HTR-8/SVneo (cell line): ENCODE measurements around the gene LRRFIP2.
"Not testable (repeated sequence)": the region's sequence is repeated elsewhere in the genome, so short reads cannot be mapped to it uniquely, and the experiment has no call there.

Source experiments
- DNase-seq: peaks from one replicate; pipeline ENCODE4 v3.0.0; 2011; ENCODE audit warnings: low spot score, mixed read lengths; ENCODE audit not compliant: insufficient read length
- FAIRE-seq: peaks from 2 replicates; lab custom pipeline; 2011; peaks lifted over from hg19 to GRCh38; lab: Jason Lieb, UNC

Gene LRRFIP2

GRCh38 chr3:37123292-37123691, 51.1 kb downstream of the LRRFIP2 start:
- no peak for DNase-seq
- FAIRE-seq, result no peak

- not testable (repeated sequence) for DNase-seq, FAIRE-seq
Observed at GRCh38 chr3:37122069-37122468, 52.3 kb downstream of the LRRFIP2 start.

DNA sequence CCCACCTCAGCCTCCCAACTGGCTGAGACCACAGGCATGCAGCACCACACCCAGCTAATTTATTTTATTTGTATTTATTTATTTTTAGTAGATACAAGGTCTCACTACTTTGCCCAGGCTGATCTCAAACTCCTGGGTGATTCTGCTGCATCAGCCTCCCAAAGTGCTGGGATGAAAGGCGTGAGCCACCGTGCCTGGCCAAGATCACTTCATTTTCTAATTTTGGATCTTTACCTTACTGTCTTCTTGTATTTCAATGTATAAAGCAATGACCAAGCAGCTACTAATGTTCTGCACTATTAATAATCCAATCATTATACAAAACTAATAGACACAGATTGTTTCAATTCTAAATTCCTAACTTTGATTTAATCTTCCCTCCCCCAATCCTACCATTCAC, 56.2 kb downstream of the LRRFIP2 start:
- DNase-seq, result no peak
- FAIRE-seq, result no peak

DNA sequence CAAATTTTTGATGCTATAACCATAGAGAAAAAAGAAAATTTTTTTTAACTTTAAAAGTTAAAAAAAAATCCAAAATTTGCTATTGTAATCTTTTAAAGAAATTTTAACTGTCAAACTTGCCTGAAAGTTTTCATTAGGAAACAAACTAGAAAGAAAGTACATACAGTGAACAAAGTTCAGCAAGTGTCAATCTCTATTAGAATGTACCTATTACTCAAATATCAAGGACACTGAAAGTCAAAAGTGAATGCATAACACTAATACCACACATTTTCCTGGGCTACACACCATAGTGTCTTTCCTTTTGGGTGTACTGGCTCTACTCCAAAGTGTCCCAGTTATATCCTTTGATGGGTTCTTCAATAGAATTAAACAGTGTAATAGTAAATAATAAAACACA, 56.8 kb downstream of the LRRFIP2 start:
- DNase-seq, result no peak
- FAIRE-seq, result no peak

DNA sequence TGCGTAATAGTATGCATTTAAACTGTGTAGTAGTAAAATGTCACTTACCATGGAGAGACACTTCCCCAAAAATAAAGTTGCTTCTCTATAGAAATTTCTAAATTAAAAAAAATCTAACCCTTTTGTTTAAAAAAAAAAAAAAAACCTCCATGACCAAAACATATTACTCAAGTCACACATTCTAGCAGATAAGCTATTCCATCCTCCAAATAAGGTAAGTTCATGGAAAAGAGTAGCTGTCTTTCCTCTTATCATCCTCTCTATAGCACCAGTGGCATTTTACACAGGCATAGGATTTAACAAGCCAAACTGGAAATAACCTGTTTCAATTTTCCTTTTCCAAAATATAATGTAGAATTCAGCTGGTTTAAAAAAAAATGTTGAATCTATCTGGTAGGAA, 57.4 kb downstream of the LRRFIP2 start:
- DNase-seq (no peak), FAIRE-seq (no peak)

- FAIRE-seq (no peak), DNase-seq (no peak)
Observed at GRCh38 chr3:37115446-37115845, 58.9 kb downstream of the LRRFIP2 start.

GRCh38 chr3:37114251-37115145, 59.9 kb downstream of the LRRFIP2 start:
- FAIRE-seq, result no peak
- DNase-seq, result no peak

- FAIRE-seq, result no peak
- DNase-seq, result no peak
Observed at GRCh38 chr3:37112987-37113386, 61.4 kb downstream of the LRRFIP2 start.

DNA sequence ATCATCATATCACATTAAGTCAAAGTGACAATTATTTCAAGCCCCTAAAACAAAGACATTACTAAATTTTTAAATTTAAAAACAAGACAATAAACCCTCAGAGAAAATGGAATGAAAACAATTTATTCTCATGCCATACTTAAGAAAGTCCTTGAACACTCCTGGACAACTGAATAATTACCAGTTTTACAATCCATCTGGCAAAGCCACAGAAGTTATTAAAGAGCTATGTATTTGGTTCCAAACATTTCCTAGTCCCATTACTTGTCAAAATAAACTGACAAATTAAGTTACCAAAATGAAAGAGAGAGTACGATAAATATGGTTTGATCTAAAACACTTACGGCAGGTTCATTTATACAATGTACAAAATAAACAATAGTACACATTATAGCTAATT, 63.2 kb downstream of the LRRFIP2 start:
- FAIRE-seq, result no peak
- no peak for DNase-seq

DNA sequence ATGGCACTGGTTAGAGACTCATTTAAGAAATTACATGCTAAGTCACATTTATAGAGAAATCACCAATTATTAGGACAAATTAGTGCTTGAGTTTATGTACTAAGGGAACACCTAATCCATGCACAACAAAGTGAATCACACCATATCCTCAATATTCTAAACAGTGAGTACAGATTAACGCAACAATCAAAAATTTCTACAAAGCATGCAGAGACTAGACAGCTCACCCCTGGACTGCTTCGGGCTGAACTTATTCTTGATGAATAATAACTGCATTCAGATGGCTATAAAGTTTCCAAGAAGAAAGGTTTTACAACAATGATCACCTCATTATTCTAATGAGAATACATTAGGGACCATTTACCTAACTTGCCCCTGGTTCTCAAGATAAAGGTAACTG, 66.5 kb downstream of the LRRFIP2 start:
- DNase-seq (no peak), FAIRE-seq (no peak)

GRCh38 chr3:37103103-37103808, 71.1 kb downstream of the LRRFIP2 start:
- FAIRE-seq, result no peak

DNA sequence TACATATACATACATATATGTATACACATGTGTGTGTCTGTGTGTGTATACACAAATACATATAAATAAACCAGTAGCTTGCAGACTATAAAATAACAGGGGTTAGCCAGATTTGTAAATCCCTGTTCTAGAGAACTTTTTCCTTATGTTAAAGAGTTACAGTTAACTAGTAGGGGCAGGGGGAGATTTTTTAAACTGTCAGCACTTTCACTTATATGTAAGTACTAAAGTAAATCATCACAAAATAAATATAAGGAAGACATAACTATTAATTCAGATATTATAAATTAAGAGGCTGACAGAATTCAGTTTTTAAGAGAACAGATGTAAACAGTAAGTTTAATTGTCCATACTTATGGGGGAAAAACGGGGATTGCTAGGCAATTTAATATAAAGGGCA, 74.0 kb downstream of the LRRFIP2 start:
- DNase-seq, result no peak
- FAIRE-seq, result no peak

More at GRCh38 chr3:37103103-37103808, 71.1 kb downstream of the LRRFIP2 start:
- no peak for DNase-seq

- DNase-seq (no peak), FAIRE-seq (no peak)
Observed at GRCh38 chr3:37099469-37099868, 74.9 kb downstream of the LRRFIP2 start.

DNA sequence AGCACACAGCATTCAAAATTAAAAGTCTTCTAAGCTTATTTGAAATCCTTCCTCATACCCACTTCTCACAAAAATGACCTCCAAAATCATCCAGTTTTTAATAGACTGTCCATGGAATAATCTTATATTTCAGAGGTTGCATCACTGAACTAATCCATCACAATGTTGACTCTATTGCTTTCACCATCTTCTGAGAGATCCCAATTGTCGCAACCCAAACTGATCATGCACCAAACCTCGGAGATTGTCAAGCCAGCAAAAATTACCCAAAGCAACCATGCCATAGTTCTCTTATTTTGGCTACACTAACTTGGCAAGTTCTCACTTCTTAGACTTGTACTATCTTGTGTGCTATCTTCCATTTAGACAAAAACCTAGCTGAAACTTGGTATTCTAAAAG, 75.5 kb downstream of the LRRFIP2 start:
- no peak for FAIRE-seq

GRCh38 chr3:37097776-37098175, 76.6 kb downstream of the LRRFIP2 start:
- DNase-seq, result no peak
- FAIRE-seq, result no peak

More for the DNA sequence above, 75.5 kb downstream of the LRRFIP2 start:
- no peak for DNase-seq

DNA sequence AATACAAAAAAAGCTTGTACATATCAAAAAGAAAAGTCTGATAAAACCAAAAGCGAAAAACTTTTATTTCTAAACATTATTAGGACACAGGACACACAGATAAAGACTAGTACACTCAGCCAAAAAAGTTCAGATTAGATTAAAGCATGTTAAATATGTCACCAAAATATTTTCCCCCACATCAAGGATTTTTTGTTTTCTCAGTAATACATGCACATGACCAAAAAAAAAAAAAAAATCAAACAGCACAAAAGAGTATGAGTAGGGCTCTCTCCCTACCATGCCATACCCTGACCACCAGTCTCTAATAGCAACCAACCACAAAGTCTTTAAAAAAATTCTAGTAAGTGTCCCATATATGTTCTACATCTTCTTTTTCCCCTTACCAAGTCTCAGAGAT, 77.4 kb downstream of the LRRFIP2 start:
- DNase-seq, result no peak

DNA sequence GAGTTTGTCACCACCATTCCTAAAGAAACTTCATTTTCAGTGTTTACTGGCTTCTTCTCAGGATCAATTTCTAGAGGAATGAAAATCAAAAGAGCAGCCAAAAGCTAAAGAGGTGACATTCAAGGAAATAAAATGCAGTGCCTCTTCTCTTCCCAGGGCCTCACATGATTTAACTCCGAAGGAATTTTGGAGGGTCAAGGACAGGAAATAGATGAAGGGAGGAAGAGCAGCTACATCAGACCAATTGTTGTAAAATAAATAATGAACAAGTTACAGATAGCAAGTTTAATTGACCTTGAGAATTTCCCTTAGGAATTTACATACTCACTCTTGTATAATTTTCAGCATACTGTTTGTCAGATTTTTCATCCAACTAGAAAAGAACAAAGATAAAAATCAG, 78.1 kb downstream of the LRRFIP2 start:
- DNase-seq, result peak; percentile 38

More for the DNA sequence above, 77.4 kb downstream of the LRRFIP2 start:
- FAIRE-seq, result no peak

DNA sequence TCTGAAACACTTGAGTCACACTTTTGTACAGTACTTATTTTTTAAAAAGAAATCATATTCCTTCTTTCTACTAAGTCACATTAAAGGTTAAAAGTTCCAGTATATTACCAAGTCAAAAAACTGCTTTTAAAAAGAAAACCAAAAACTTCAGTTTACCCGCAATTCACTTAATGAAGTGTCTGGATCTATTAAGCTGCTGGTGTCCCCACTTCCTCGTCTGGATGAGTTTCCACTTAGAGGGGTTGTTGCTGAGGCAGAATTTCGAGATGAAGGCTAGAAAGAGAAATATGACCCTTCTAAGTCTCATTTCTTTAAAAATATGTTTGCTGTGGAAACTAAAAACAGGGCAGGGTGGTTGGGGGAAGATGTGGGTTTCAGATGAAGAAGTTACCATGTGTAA, 79.7 kb downstream of the LRRFIP2 start:
- no peak for DNase-seq
- no peak for FAIRE-seq

More for the DNA sequence above, 78.1 kb downstream of the LRRFIP2 start:
- no peak for FAIRE-seq

GRCh38 chr3:37093481-37093880, 80.9 kb downstream of the LRRFIP2 start:
- FAIRE-seq (no peak), DNase-seq (no peak)

GRCh38 chr3:37092484-37092883, 81.9 kb downstream of the LRRFIP2 start:
- DNase-seq (no peak), FAIRE-seq (no peak)

- DNase-seq (no peak), FAIRE-seq (no peak)
Observed at GRCh38 chr3:37087870-37088269, 86.5 kb downstream of the LRRFIP2 start.
